Lung (tissue), 12 donors: Measurements from ENCODE around the gene MYBBP1A. TPM values are rescaled to one million over a fixed set of nuclear protein-coding genes. Genes with fewer than 3 reads are reported as not detected.
A peak's percentile ranks its signal among the peaks of the same experiment; 100 is the strongest.

Experiments used
- ATAC-seq: fragments of 200-7000 bp; cut with Tn5 transposase; one replicate; pipeline ENCODE4 v1.9.1; 2020; ENCODE audit warnings: moderate number of reproducible peaks; ENCODE audit not compliant: insufficient read depth, low FRiP score
- DNase-seq, 3 donors: peaks; one replicate each; pipeline ENCODE4 v3.0.0-alpha.2; 2013 to 2017
- H3K27ac ChIP-seq, 2 donors: one replicate each; pipeline ENCODE4 v1.5.1; 2013; ENCODE audit warnings: mild to moderate bottlenecking in 2 of 2, moderate library complexity in 2 of 2, control low read depth in 1 of 2, inconsistent platforms in 1 of 2, low read depth in 1 of 2, low read length in 1 of 2
- H3K27me3 ChIP-seq, 3 donors: one replicate each; pipeline ENCODE4 v1.5.1; 2013; ENCODE audit warnings: low read length in 2 of 3; ENCODE audit not compliant: control insufficient read depth in 3 of 3, insufficient read depth in 3 of 3
- H3K36me3 ChIP-seq, 4 donors: one replicate each; pipeline ENCODE4 v1.5.1; 2013; ENCODE audit warnings: low read length in 4 of 4, mild to moderate bottlenecking in 1 of 4, moderate library complexity in 1 of 4; ENCODE audit not compliant: control insufficient read depth in 4 of 4, insufficient read depth in 4 of 4
- H3K4me1 ChIP-seq, 5 donors: one replicate each; pipeline ENCODE4 v1.5.1; 2013; ENCODE audit warnings: low read length in 5 of 5, mild to moderate bottlenecking in 2 of 5, moderate library complexity in 1 of 5; ENCODE audit not compliant: control insufficient read depth in 5 of 5, insufficient read depth in 5 of 5
- H3K4me3 ChIP-seq: one replicate; pipeline ENCODE4 v1.5.1; 2013; ENCODE audit warnings: mild to moderate bottlenecking, control low read depth, moderate library complexity
- H3K9ac ChIP-seq, 2 donors: one replicate each; pipeline ENCODE4 v1.5.1; 2013; ENCODE audit warnings: low read length in 2 of 2, control low read depth in 1 of 2; ENCODE audit not compliant: insufficient read depth in 1 of 2
- H3K9me3 ChIP-seq, 4 donors: one replicate each; pipeline ENCODE4 v1.5.1; 2013; ENCODE audit warnings: low read length in 3 of 4, mild to moderate bottlenecking in 1 of 4, moderate library complexity in 1 of 4; ENCODE audit not compliant: control insufficient read depth in 4 of 4, insufficient read depth in 3 of 4
- CTCF ChIP-seq: IDR thresholded peaks from 2 replicates; pipeline ENCODE4 v1.5.1; 2012; ENCODE audit warnings: mild to moderate bottlenecking; ENCODE audit errors: control extremely low read depth, extremely low read depth
- WGBS, 2 donors: extraction: QIAGEN DNeasy Blood & Tissue Kit; methylation state at CpG; one replicate each; pipeline ENCODE4 v1.1.7; 2013; 5-methylcytosine and 5-hydroxymethylcytosine counted together
- polyA plus RNA-seq, 2 donors: library from polyadenylated mRNA; stranded (reverse); fragments of 200-250 nt; gene quantifications; one replicate each; pipeline ENCODE4 v1.2.1, GENCODE V29; 2013
- total RNA-seq, 2 donors: library from RNA; depleted of rRNA in 1 of 2; stranded (reverse); fragments of >200 nt in 1 of 2; gene quantifications; one replicate each; pipeline ENCODE4 v1.2.1, GENCODE V29; 2014 to 2021
- donor health status: control.
- donor health status: control.
- donor health status: Bipolar disorder and iron deficiency.
- donor health status: healthy.
- donor health status: DM: yes; HTN: yes; CAD: no.

Gene MYBBP1A
- total and polyA plus RNA-seq, 4 donors = 21.2 to 71.7 (median 34.4) TPM

- Histone ChIP-seq H3K27me3 (no peaks in the 10 kb centered on the region), H3K9ac (no peak overlapping the region), H3K27ac (peak overlapping the region; percentile 30 to 40), H3K9me3 (no peaks in the 10 kb centered on the region), H3K36me3 (peaks cover 8 to 79% (median 16%) of the 10 kb centered on the region in 4 donors), H3K4me3 (no peak overlapping the region), H3K4me1 (peaks cover 0 to 16% (median 0%) of the 10 kb centered on the region in 5 donors)
- no peak for ATAC-seq
- DNase-seq = no peak
- peak; percentile 10 for TF ChIP-seq CTCF
- WGBS, 2 donors = 62 to 64% methylated on average over 12 to 14 of the region's 14 CpGs
Measured at GRCh38 chr17:4540224-4540651, 14.9 kb downstream of the MYBBP1A start.

- WGBS, 2 donors = 82 to 89% methylated on average over 26 of the region's 26 CpGs
- Histone ChIP-seq H3K9me3 (no peaks in the 10 kb centered on the region), H3K9ac (no peak overlapping the region), H3K36me3 (peaks cover 3 to 73% (median 15%) of the 10 kb centered on the region in 4 donors), H3K4me1 (peaks cover 0 to 16% (median 3%) of the 10 kb centered on the region in 5 donors), H3K27ac (peak overlapping the region in 1 of 2 donors; percentile 40), H3K27me3 (no peaks in the 10 kb centered on the region), H3K4me3 (no peak overlapping the region)
- ATAC-seq (no peak), DNase-seq (no peak)
- no peak for TF ChIP-seq CTCF
Measured at GRCh38 chr17:4539576-4540223, 15.5 kb downstream of the MYBBP1A start.

GRCh38 chr17:4539025-4539424 lies 16.2 kb downstream of the MYBBP1A start:
- ATAC-seq = no peak
- 71 to 80% methylated on average over 8 of the region's 8 CpGs for WGBS, 2 donors
- H3K27ac ChIP-seq = no peak overlapping the region
- DNase-seq = no peak
- no peaks in the 10 kb centered on the region for H3K27me3 ChIP-seq
- TF ChIP-seq CTCF = no peak
- peaks cover 0 to 67% (median 14%) of the 10 kb centered on the region in 4 donors for H3K36me3 ChIP-seq
- H3K4me3 ChIP-seq = no peak overlapping the region
- H3K9ac ChIP-seq = no peak overlapping the region
- no peaks in the 10 kb centered on the region for H3K9me3 ChIP-seq
- peaks cover 0 to 19% (median 10%) of the 10 kb centered on the region in 5 donors for H3K4me1 ChIP-seq
